Spinal cord (tissue), 10 donors: ENCODE results near the gene AKT1S1. TPM values are rescaled to one million over a fixed set of nuclear protein-coding genes. Genes with fewer than 3 reads are reported as not detected.

ENCODE experiments used
- DNase-seq, 6 donors: peaks; one replicate each; pipeline versions ENCODE4 v3.0.0 to v3.0.0-alpha.2; 2013 to 2015; ENCODE audit warnings: low spot score in 6 of 6, low read depth in 4 of 6
- H3K27ac ChIP-seq: one replicate; pipeline ENCODE4 v1.5.1; 2013; ENCODE audit warnings: low read depth, low read length, control low read depth
- H3K27me3 ChIP-seq: one replicate; pipeline ENCODE4 v1.6.1; 2013; ENCODE audit warnings: low read length; ENCODE audit not compliant: control insufficient read depth, insufficient read depth
- H3K36me3 ChIP-seq: one replicate; pipeline ENCODE4 v1.6.1; 2013; ENCODE audit warnings: low read length; ENCODE audit not compliant: control insufficient read depth, insufficient read depth
- H3K4me1 ChIP-seq: one replicate; pipeline ENCODE4 v1.6.1; 2013; ENCODE audit warnings: low read length; ENCODE audit not compliant: control insufficient read depth, insufficient read depth
- H3K4me3 ChIP-seq: one replicate; pipeline ENCODE4 v1.5.1; 2013; ENCODE audit warnings: low read depth, low read length, control low read depth
- H3K9me3 ChIP-seq: one replicate; pipeline ENCODE4 v1.6.1; 2013; ENCODE audit warnings: low read length; ENCODE audit not compliant: control insufficient read depth, insufficient read depth
- WGBS: methylation state at CpG from one replicate; pipeline ENCODE4 v1.1.5; 2013; ENCODE audit warnings: missing lambda C conversion rate; ENCODE audit not compliant: insufficient coverage; 5-methylcytosine and 5-hydroxymethylcytosine counted together
- polyA plus RNA-seq, 2 donors: library from polyadenylated mRNA; unstranded; fragments of 120-200 nt; gene quantifications; one replicate each; pipeline ENCODE4 v1.2.1, GENCODE V29; 2013; ENCODE audit not compliant: insufficient read length in 2 of 2
- total RNA-seq, 2 donors: library from RNA; depleted of rRNA in 1 of 2; stranded (reverse); fragments of 120-200 nt in 1 of 2; fragments of >200 nt in 1 of 2; gene quantifications; one replicate each; pipeline versions ENCODE4 v1.2.3 to v1.2.4, GENCODE V29; 2013 to 2014
- donor health status: healthy.

Gene AKT1S1
- total and polyA plus RNA-seq, 4 donors, result 3.8 to 43.8 (median 26.0) TPM

- H3K27ac ChIP-seq, result no peak overlapping the region
These were observed 21.9 kb downstream of the AKT1S1 start for GRCh38 chr19:49855277-49855675.

DNA sequence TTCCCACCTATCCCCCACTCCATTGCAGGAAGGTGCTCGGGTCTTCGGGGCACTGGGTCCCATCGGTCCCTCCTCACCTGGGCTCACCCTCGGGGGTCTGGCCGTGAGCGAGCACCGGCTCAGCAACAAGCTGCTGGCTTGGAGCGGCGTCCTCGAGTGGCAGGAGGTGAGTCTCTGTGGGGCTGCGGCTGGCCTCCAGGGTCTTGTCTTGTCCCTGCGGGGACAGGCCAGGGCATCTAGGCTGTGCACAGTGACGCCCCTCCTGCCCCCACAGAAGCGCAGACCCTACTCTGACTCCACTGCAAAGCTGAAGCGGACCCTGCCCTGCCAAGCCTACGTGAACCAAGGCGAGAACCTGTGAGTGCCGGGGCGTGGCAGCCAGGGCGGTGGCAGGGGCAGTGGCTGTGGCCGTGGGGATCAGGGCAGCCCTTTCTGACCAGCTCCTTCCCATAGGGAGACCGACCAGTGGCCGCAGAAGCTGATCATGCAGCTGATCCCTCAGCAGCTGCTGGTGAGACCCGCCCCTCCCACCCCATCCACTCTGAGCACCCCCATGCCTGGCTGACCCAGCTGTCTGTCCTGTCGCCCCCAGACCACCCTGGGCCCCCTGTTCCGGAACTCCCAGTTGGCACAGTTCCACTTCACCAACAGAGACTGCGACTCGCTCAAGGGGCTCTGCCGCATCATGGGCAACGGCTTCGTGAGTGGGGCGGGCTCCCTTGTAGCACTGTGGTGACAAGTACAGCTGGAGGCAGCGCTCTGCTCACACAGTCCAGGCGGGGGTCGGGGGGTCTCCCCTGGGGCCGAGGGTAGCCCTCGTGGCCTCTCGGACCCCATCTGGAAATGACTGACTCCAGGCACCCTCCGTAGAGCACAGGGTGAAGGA, 22.5 kb downstream of the AKT1S1 start:
- Histone ChIP-seq H3K4me1 (peaks cover 46% of the 10 kb centered on the region), H3K9me3 (no peaks in the 10 kb centered on the region), H3K36me3 (peaks cover 64% of the 10 kb centered on the region), H3K27ac (no peak overlapping the region), H3K4me3 (no peak overlapping the region), H3K27me3 (no peaks in the 10 kb centered on the region)
- DNase-seq, result no peak
- whole genome bisulfite sequencing, result 88% methylated on average over 35 of the region's 39 CpGs

More at GRCh38 chr19:49855277-49855675, 21.9 kb downstream of the AKT1S1 start:
- H3K36me3 ChIP-seq, result peaks cover 70% of the 10 kb centered on the region
- no peak for DNase-seq
- no peak overlapping the region for H3K4me3 ChIP-seq
- WGBS, result 90% methylated on average over 12 of the region's 12 CpGs
- no peaks in the 10 kb centered on the region for H3K9me3 ChIP-seq
- peaks cover 46% of the 10 kb centered on the region for H3K4me1 ChIP-seq
- no peaks in the 10 kb centered on the region for H3K27me3 ChIP-seq

DNA sequence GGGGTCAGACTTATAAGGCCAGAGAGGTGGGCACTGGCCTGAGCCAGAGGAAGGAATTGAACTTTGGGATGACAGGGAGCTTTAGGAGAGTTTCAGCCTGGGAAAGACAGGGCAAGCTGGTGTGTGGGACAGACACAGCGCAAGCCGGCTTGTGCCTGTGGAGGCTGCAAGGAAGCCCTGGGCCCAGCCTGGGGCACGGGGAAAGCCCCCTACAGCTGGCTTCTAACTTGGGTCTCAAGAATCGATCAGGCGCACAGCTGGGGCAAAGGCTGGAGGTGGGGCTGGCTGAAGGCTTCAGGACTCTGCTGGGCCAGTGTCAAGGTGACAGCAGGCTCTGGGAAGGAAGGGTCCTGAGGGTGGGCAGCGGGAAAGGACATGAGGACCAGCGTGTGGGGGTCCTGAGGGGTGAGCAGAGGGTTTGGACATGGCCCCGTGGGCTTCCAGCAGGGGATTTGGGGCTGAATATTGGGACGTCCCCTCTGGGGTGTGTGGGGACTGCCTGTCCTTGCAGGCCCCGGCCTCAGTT, 23.2 kb downstream of the AKT1S1 start:
- Histone ChIP-seq H3K36me3 (peaks cover 59% of the 10 kb centered on the region), H3K27ac (no peak overlapping the region), H3K27me3 (no peaks in the 10 kb centered on the region), H3K4me1 (peaks cover 46% of the 10 kb centered on the region), H3K9me3 (no peaks in the 10 kb centered on the region), H3K4me3 (no peak overlapping the region)
- no peak for DNase-seq
- WGBS, result 83% methylated on average over 5 of the region's 10 CpGs

DNA sequence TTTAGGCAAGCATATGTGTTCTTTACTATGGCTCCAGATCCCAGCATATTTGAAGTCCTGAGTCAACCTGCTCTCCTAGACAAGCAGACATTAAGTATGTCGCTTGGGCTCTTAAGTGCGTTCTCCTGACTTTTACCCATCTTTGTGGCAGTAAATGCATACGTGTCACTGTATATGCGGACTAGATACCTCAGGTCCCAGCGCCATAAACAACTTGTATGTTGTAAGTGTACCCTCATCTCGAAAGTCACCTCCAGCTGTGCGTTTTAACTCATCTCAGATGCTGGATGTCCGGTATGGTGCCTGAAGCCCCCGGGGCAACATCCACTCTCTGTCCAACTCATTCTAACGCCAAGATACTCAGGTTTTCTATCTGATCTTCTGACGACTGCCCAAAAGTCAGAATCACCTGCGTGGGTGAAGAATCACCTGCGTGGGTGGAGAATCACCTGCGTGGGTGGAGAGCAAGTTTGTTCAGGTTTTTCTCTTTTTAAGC, 24.5 kb downstream of the AKT1S1 start:
- Histone ChIP-seq H3K4me3 (peak overlapping the region; percentile 66), H3K4me1 (peaks cover 38% of the 10 kb centered on the region), H3K36me3 (peaks cover 46% of the 10 kb centered on the region), H3K27me3 (no peaks in the 10 kb centered on the region), H3K9me3 (no peaks in the 10 kb centered on the region), H3K27ac (no peak overlapping the region)
- WGBS, result no CpG with 5 or more reads among the region's 14 CpGs
- no peak for DNase-seq

GRCh38 chr19:49851456-49852259, 25.5 kb downstream of the AKT1S1 start:
- Histone ChIP-seq H3K9me3 (no peaks in the 10 kb centered on the region), H3K4me1 (peaks cover 36% of the 10 kb centered on the region), H3K27me3 (no peaks in the 10 kb centered on the region), H3K27ac (peak overlapping the region; percentile 52), H3K4me3 (peak overlapping the region; percentile 66), H3K36me3 (peaks cover 36% of the 10 kb centered on the region)
- under 1% methylated on average over 52 of the region's 78 CpGs for WGBS
- peak in 2 of 6 donors; percentile 70 to 73 for DNase-seq

GRCh38 chr19:49850487-49851342, 26.4 kb downstream of the AKT1S1 start, which contains the start of gene PTOV1:
Gene PTOV1 (plus strand): TSS chr19:49851159.
- Histone ChIP-seq H3K27me3 (no peaks in the 10 kb centered on the region), H3K4me3 (peak within 1 kb of the TSS; percentile 94), H3K27ac (peak within 1 kb of the TSS; percentile 100), H3K9me3 (no peaks in the 10 kb centered on the region), H3K4me1 (peaks cover 36% of the 10 kb centered on the region), H3K36me3 (peaks cover 27% of the 10 kb centered on the region)
- peak; percentile 77 to 97 (median 88) for DNase-seq
- WGBS, result under 1% methylated on average over 98 of the region's 98 CpGs

GRCh38 chr19:49850221-49850486, 27.0 kb downstream of the AKT1S1 start:
- Histone ChIP-seq H3K27me3 (no peaks in the 10 kb centered on the region), H3K36me3 (peaks cover 21% of the 10 kb centered on the region), H3K4me1 (peaks cover 32% of the 10 kb centered on the region), H3K9me3 (no peaks in the 10 kb centered on the region), H3K27ac (peak overlapping the region; percentile 100), H3K4me3 (peak overlapping the region; percentile 41)
- DNase-seq, result no peak
- WGBS, result 36% methylated on average over 8 of the region's 12 CpGs

DNA sequence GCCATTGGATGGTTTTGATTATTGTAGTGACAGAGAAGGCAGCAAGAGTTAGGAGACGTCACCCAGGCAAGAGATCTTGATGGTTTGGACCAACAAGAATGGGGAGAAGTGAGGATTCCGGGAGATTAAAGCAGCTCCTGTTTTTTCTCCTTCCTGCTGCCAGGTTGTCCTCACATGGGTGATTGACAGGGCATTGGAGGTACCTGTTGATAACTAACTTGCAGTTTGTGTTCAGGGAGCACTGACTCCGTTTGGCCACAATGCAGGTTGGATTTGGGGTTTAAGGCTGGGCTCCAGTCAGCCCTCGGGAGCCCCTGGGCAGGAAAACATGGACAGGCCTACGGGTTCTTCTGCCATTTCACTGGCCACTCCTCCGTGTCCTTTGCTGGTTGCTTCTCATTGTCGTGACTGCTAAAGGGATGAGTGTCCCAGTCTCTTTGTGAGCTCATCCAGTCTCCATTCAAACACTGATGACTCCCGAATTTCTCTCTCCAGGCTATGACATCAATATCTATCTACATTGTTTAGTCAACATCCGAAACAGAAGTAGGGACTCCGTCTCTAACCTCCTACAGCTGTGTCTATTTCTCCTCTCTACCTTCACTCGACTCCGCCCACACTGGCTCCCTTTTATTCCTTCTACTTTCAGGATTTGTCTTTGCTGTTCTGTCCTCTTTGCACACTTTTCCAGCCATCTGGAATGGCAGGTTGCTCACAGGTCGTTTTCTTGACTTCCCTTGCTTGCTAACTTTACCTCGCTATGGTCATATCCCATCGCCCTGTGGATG, 27.5 kb downstream of the AKT1S1 start:
- H3K4me3 ChIP-seq, result no peak overlapping the region
- no peak overlapping the region for H3K27ac ChIP-seq
- H3K36me3 ChIP-seq, result peaks cover 16% of the 10 kb centered on the region
- H3K27me3 ChIP-seq, result no peaks in the 10 kb centered on the region
- H3K9me3 ChIP-seq, result no peaks in the 10 kb centered on the region
- DNase-seq, result no peak
- WGBS, result 88% methylated on average over 15 of the region's 15 CpGs
- peaks cover 27% of the 10 kb centered on the region for H3K4me1 ChIP-seq
